A673 (cell line): ENCODE data around the gene TPD52L1. TPM values are rescaled to one million over a fixed set of nuclear protein-coding genes. Genes with fewer than 3 reads are reported as not detected.
A peak's percentile ranks its signal among the peaks of the same experiment; 100 is the strongest.

Experiments used
- BruUV-seq: library from RNA; stranded (reverse); fragments of 400-500 nt; replicated peaks from 2 replicates; lab custom pipeline; 2021; lab: Mats Ljungman, UMichigan
- CTCF ChIA-PET: fragments of 300-600 bp; sonication (Branson Sonifier 250); formaldehyde crosslinking; loops from one replicate; lab custom pipeline; 2022; ENCODE audit warnings: antibody characterized with exemption; lab: Charles Lee
- POLR2A ChIA-PET: fragments of 300-600 bp; sonication (Branson Sonifier 250); formaldehyde crosslinking; loops from one replicate; lab custom pipeline; 2022; ENCODE audit warnings: antibody characterized with exemption; ENCODE audit not compliant: low non-redundant PET; lab: Charles Lee
- DNase-seq: peaks from one replicate; pipeline ENCODE4 v3.0.0-alpha.2; 2015; ENCODE audit warnings: low spot score
- H3K27ac ChIP-seq: fragments of 200-600 bp; sonication (generic); 2 replicates; pipeline ENCODE4 v1.5.1; 2016; ENCODE audit warnings: mixed run types, low read depth, mild to moderate bottlenecking, mixed read lengths, antibody characterized with exemption, low read length; ENCODE audit not compliant: poor library complexity, severe bottlenecking
- H3K27me3 ChIP-seq: fragments of 200-600 bp; sonication (generic); replicated peaks from 2 replicates; pipeline ENCODE4 v1.6.1; 2017; ENCODE audit warnings: mixed run types, low read depth, mild to moderate bottlenecking, mixed read lengths, antibody characterized with exemption, low read length; ENCODE audit not compliant: insufficient read depth, poor library complexity
- H3K36me3 ChIP-seq: fragments of 200-600 bp; sonication (generic); 2 replicates; pipeline ENCODE4 v1.6.1; 2016; ENCODE audit warnings: mixed run types, mild to moderate bottlenecking, mixed read lengths, antibody characterized with exemption, low read length; ENCODE audit not compliant: insufficient read depth, poor library complexity, severe bottlenecking
- H3K4me1 ChIP-seq: fragments of 200-600 bp; sonication (generic); 2 replicates; pipeline ENCODE4 v1.6.1; 2017; ENCODE audit warnings: mixed run types, mild to moderate bottlenecking, mixed read lengths, antibody characterized with exemption, low read length; ENCODE audit not compliant: insufficient read depth, poor library complexity, severe bottlenecking
- H3K4me3 ChIP-seq: fragments of 200-600 bp; sonication (generic); 2 replicates; pipeline ENCODE4 v1.5.1; 2016; ENCODE audit warnings: low read depth, mixed run types, mild to moderate bottlenecking, mixed read lengths, low read length; ENCODE audit not compliant: poor library complexity, severe bottlenecking
- H3K9me3 ChIP-seq: fragments of 200-600 bp; sonication (generic); 2 replicates; pipeline ENCODE4 v1.6.1; 2016; ENCODE audit warnings: mixed run types, low read depth, mild to moderate bottlenecking, mixed read lengths, antibody characterized with exemption, low read length; ENCODE audit not compliant: poor library complexity, severe bottlenecking
- EZH2 ChIP-seq: fragments of 200-600 bp; sonication (generic); IDR thresholded peaks from 2 replicates; pipeline ENCODE4 v1.6.1; 2017; ENCODE audit warnings: borderline replicate concordance, low read depth, mild to moderate bottlenecking, mixed read lengths, antibody characterized with exemption, low read length; ENCODE audit not compliant: poor library complexity, severe bottlenecking
- intact Hi-C: fragments of 100-400 bp; cut with micrococcal nuclease; formaldehyde crosslinking; loops from one replicate; pipeline ENCODE4 v1.10.0; 2022; ENCODE audit not compliant: unreplicated experiment
- total RNA-seq: library from RNA; stranded (reverse); gene quantifications from 2 replicates; pipeline ENCODE4 v1.2.3, GENCODE V29; 2021
- TF ChIP-seq, protein P1 (sequence below): fragments of 300-800, 200-600 bp; sonication (generic); conservative IDR thresholded peaks from 2 replicates; pipeline ENCODE4 v1.5.1; 2017; ENCODE audit warnings: low read depth, mild to moderate bottlenecking, antibody characterized with exemption, low read length, moderate library complexity, mixed read lengths

Gene TPD52L1
- total RNA-seq, 1 experiment from 2014 or later: 2.0 TPM

DNA sequence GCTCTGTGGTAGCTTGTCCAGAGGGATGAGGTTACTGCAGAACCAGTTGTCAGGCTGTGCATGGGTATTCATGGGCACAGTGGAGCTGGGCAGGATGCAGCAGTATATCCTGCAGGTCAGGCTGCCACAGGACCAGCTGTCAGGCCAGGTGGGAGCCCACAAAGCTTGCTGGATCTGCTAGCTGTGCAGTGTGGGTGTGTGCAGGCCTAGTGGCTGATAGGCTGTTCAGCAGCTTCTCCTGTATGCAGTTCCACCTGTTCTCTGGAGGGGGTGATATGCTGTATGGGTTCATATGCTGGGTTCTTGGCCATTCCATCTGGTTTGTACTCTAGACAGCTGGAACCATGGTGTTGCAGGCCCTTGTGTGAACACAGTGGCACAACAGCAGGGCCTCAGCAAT is 40.6 kb upstream of the TPD52L1 start:
- Histone ChIP-seq H3K9me3 (peaks cover 27% of the 10 kb centered on the region), H3K27me3 (no peaks in the 10 kb centered on the region), H3K4me1 (no peaks in the 10 kb centered on the region), H3K36me3 (peaks cover 3% of the 10 kb centered on the region), H3K4me3 (no peak overlapping the region), H3K27ac (no peak overlapping the region)
- no peak for DNase-seq
- BruUV-seq: no TSS peak
- no peak for TF ChIP-seq EZH2
- TF ChIP-seq, protein P1, sequence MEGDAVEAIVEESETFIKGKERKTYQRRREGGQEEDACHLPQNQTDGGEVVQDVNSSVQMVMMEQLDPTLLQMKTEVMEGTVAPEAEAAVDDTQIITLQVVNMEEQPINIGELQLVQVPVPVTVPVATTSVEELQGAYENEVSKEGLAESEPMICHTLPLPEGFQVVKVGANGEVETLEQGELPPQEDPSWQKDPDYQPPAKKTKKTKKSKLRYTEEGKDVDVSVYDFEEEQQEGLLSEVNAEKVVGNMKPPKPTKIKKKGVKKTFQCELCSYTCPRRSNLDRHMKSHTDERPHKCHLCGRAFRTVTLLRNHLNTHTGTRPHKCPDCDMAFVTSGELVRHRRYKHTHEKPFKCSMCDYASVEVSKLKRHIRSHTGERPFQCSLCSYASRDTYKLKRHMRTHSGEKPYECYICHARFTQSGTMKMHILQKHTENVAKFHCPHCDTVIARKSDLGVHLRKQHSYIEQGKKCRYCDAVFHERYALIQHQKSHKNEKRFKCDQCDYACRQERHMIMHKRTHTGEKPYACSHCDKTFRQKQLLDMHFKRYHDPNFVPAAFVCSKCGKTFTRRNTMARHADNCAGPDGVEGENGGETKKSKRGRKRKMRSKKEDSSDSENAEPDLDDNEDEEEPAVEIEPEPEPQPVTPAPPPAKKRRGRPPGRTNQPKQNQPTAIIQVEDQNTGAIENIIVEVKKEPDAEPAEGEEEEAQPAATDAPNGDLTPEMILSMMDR: no peak
- POLR2A ChIA-PET: no interaction called here
- intact Hi-C loops: no loop called here
- CTCF ChIA-PET: interaction anchor here (1.1 kb wide), 1 partner anchor 242 kb away, joined by 5 read pairs; no protein-coding TSS in a partner anchor

DNA sequence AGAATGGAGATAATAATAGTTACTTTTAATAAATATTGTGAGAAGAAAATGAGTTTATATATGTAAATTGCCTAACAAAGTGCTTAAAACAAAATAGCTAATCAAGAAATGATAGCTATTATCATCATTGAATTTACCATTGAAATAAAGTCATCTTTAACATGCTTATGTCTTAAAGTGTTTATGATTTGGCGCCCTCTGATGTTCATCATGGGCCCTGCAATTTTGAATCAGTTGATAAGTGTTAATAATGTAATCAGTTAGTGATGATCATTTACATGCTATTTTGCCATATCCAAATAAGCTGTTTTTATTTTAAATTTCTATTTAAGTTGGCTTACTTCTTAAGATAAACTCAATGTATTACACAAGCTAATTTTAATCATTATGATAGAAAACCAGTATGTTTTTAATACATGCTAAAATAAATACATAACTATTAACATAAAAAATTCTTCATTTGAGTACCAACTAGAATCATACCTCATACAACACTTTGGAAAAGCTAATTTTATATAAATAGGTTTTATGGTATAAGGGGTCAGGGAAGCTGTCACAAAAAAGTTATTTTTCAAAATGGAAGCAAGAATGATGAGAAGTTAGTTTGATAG is 39.2 kb upstream of the TPD52L1 start:
- Histone ChIP-seq H3K27ac (no peak overlapping the region), H3K9me3 (peaks cover 27% of the 10 kb centered on the region), H3K36me3 (peaks cover 3% of the 10 kb centered on the region), H3K4me1 (no peaks in the 10 kb centered on the region), H3K4me3 (no peak overlapping the region), H3K27me3 (no peaks in the 10 kb centered on the region)
- DNase-seq: peak; percentile 78
- BruUV-seq: no TSS peak
- TF ChIP-seq, protein P1: peak; percentile 95
- TF ChIP-seq EZH2: no peak
- ChIA-PET CTCF (interaction anchor here (0.9 to 1.0 kb wide), 4 partner anchors 9 to 1312 kb away, joined by 3 to 5 read pairs (median 4); no protein-coding TSS in a partner anchor), POLR2A (interaction anchor here (0.6 kb wide), 1 partner anchor 167 kb away, joined by 3 read pairs; no protein-coding TSS in a partner anchor)
- intact Hi-C loops: loop anchor here (1.0 kb wide), 1 partner anchor 244 kb away; no protein-coding TSS in a partner anchor

DNA sequence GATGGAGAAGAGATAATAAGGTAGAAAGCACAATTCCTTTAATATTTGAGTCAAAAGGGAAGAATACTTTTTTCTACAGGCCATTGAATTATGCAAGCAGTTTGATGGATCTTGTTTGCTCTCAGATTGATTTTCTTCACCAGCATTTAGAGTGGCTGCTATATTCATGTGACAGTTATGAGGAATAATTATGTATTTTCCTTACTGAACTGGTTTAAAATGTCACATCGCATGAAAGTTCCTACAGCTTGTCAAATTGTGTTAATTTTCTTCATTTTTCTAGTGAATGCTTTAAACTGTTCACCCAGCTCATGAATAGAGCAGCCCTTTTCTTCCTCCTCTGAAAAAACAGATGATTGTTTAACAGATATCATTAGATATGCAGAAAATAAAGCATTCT is 37.4 kb upstream of the TPD52L1 start:
- no TSS peak for BruUV-seq
- no peak for TF ChIP-seq EZH2
- TF ChIP-seq, protein P1: no peak
- Histone ChIP-seq H3K9me3 (peaks cover 16% of the 10 kb centered on the region), H3K36me3 (no peaks in the 10 kb centered on the region), H3K4me3 (no peak overlapping the region), H3K27me3 (no peaks in the 10 kb centered on the region), H3K27ac (no peak overlapping the region), H3K4me1 (peaks cover 15% of the 10 kb centered on the region)
- no peak for DNase-seq
- POLR2A ChIA-PET: no interaction called here
- CTCF ChIA-PET: no interaction called here
- intact Hi-C loops: no loop called here
